Measurements from ENCODE around the gene CCDC134.

- TF ChIP-seq CTCF (IDR thresholded peaks at IDR 0.05; ENCODE audit: insufficient read depth, low read depth, low read length) (no peak), EZH2 (IDR thresholded peaks at IDR 0.05; ENCODE audit: insufficient read depth, low read length) (no peak)
Measured at GRCh38 chr22:41752011-41752970, 48.2 kb upstream of the CCDC134 start.
